ENCODE data around the gene COMMD9.
"Not testable (repeated sequence)": the region's sequence is repeated elsewhere in the genome, so short reads cannot be mapped to it uniquely, and the experiment has no call there.

COMMD9 gene

DNA sequence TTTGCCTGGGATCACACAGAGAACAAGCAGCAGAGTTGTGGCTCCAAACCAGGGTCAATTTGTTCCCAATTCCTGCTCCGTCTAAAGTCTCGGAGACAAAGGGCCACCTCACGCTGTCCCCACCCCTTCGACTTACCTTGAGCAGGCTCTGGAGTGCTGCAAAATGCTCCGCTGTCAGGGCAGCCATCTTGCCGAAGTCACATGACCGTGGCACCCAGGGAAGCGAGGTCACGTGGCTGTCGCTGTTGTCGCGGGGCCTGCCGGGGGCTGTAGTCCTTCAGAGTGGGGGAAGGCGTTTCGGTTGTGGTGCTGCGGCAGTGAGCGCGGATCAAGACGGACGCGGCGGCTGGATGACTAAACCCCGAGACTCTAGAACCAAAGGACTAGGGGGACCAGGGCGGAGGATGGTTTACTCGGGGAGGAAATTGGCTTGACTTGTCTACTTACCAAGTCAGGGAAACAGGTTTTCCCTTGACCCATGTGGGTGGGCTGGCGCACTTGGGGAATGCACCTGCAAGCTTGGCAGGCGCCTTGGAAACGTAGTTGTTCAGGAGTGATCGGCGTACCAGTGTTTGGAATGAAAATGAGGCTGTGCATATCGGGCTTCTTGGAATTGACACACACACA is at the start of gene COMMD9:
COMMD9 (minus strand) TSS at position 199 of the 627 bp plus-strand sequence; CDS start at position 187, 12 bp downstream.
- DNase-seq, result peak; percentile 92 to 96

- DNase-seq, result peak in 1 of 2 experiments; percentile 28
These were observed 44.7 kb upstream of the COMMD9 start for GRCh38 chr11:36333897-36334296.

DNA sequence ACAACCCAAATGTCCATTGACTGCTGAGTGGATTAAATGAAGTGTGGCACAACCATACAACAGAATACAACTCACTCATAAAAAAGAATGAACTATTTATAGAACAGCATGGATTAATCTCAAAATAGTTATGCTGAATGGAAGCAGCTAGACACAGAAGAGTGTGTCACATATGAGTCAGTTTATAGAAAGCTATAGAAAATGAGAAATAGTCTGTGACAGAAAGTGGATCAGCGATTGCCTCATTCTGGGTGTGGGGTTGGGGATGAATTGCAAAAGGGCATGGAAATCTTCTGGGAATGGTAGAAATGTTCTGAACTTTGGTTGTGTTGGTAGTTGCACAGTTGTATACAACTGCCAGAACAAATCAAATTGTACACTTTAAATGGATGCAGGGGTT is 44.2 kb upstream of the COMMD9 start:
- no peak for DNase-seq

GRCh38 chr11:36330411-36330810 is 41.2 kb upstream of the COMMD9 start:
- DNase-seq, result no peak

- DNase-seq, result no peak
These were observed 39.9 kb upstream of the COMMD9 start for GRCh38 chr11:36328966-36329673.

GRCh38 chr11:36326524-36327419 is 37.5 kb upstream of the COMMD9 start:
- no peak for DNase-seq

- not testable (repeated sequence) for DNase-seq
These were observed 36.2 kb upstream of the COMMD9 start for GRCh38 chr11:36325403-36325802.

- DNase-seq, result not testable (repeated sequence)
These were observed 35.7 kb upstream of the COMMD9 start for GRCh38 chr11:36324956-36325355.

DNA sequence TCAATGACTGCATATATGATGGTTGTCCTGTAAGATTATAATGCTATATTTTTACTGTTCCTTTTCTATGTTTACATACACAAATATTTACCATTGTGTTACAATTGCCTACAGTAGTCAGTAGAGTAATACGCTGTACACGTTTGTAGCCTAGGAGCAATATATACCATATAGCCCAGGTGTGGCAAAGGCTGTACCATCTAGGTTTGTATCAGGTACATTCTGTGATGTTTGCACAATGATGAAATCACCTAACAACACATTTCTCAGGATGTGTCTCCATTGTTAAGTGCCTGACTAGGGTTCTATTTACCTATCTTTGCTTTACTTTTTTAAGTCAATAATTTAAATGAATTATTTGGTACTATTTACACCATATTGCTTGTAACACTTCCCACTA is 28.8 kb upstream of the COMMD9 start:
- no peak for DNase-seq

DNA sequence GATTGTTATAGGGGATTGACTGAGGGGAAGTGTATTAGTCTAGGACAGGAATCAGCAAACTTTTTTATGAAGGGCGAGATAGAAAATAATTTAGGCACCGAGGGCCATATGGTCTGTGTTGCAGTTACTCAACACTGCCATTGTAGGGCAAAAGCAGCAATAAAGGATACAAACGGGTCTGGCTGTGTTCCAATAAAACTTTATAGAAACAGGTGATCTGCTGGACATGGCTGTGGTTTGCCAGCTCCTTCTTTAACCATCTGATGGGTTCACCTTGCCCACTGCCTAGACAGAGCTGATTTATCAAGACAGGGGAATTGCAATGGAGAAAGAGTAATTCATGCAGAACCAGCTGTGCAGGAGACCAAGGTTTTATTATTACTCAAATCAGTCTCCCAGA is 26.8 kb upstream of the COMMD9 start:
- DNase-seq, result no peak

DNA sequence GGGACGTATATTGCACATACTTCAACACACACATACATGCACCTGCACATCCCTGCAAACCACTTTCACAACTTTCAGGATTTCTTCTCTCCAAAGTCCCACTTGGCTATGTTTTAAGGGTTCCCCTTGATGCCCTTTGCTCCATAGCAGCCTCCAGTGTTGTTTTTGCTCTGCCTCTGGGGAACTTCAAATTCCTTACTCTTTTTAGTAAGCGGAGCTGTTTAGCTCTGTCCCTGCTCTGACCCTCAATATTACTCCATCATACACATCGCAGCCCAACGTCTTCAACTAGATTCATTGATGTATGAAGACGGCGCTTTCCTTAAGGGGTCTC is 25.2 kb upstream of the COMMD9 start:
- DNase-seq, result no peak

- no peak for DNase-seq
These were observed 24.7 kb upstream of the COMMD9 start for GRCh38 chr11:36313750-36314433.

DNA sequence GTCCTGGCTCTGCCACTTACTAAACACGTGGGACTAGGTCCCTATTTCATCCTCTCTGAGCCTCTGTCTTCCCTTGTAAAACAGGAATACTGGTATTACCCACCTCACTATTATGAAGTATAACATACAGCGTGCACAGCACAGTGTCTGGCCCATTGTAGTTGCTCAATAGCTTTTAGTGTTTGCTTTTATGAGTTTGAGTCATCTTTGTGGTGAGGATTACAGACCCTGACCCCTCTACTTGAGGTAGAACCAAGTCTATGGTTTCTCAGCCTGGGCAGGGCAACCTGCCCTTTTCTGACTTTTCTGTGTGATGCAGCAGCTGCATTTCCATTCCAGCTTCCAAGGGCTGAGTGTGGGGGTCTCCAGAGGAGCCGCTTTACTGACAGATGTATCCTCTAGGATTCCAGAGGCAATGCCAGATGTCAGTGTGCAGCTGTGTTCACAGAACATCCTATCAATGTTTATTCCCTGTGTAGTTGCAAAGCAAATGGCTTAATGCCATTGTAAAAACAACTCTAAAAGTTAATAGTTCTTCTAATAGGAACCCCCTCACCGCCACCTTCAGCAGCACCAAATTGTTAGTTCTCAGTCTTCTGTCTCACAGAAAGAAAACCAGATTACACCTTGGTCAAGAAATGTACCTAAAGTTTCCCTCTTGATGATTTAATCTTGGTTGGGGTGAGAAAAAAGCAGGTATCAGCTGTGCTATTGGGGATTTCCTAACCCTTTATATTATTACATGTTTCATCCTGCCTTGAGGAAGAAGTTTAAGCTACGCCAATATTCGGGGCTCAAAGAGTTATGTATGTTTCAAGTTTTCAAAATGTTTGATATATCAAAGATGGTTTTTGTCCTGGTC is 23.6 kb upstream of the COMMD9 start:
- DNase-seq, result no peak

DNA sequence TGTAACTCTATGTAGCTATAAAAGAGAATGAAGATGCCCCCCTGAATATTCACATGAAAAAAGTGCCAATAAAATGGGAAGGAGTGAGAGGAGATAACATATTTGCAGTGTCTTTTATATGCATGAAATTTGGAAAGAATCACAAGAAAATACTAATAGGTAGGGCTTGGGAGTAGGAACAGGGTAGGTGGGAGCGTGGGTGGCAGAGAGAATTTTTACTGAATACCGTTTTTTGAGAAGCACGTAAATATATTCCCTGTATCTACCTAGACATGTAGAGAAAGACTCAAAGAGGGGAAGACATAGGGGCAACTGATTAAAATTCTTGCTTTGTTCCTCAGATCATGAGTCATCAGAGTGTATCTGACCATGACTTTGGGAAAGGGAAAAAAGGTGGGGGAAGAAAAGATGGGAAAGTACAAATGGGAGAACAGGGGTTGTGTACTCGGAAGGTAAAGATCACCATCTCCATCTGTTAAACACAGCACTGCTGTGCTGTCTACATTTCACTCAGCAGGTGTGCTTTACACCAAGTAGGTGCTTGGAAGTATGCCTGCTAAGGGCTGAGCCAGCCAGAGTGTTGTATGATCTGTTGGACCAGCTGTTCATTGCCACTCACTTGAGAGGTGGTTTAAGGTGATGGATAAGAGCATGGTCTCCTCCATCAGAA is 22.8 kb upstream of the COMMD9 start:
- DNase-seq, result no peak

DNA sequence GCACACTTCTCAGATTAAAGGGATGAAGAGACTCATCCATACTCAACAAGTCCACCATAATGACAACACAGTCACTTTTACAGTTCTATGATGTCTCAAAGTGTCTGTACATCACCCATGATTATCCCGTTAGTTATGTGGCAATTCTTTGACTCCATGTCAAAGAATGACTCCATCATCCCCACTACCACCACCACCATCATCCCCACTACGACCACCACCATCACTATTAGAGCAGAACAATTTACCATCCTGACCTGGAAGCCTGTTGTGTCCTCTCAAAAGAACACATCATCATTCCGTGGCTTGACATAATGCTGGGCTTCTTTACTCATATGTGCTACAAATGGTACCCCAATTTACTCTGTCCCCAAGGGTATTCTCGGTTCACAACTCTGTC is 20.6 kb upstream of the COMMD9 start:
- DNase-seq, result no peak

- no peak for DNase-seq
These were observed 19.4 kb upstream of the COMMD9 start for GRCh38 chr11:36308577-36308976.

GRCh38 chr11:36306888-36307287 is 17.7 kb upstream of the COMMD9 start:
- no peak for DNase-seq

DNA sequence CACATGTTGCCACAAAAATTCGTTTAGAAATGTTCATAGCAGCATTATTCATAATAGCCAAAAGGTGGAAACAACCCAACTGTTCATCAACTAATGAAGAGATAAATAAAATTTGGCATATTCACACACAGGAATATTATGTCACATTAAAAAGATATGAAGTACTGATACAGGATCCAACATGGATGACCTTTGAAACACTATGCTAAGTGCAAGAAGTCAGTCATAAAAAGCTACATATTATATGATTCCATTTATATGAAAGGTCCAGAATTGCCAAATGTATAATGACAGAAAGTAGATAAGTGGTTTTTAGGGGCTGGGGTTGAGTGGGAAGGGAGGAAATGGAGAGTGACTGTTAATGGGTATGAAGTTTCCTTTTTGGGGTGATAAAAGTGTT is 15.8 kb upstream of the COMMD9 start:
- no peak for DNase-seq

- DNase-seq, result no peak
These were observed 15.1 kb upstream of the COMMD9 start for GRCh38 chr11:36304351-36304750.

GRCh38 chr11:36300650-36301049 is 11.4 kb upstream of the COMMD9 start:
- DNase-seq, result no peak

- DNase-seq, result no peak
These were observed 7.8 kb upstream of the COMMD9 start for GRCh38 chr11:36296884-36297543.
